GM13976 (cell line): Measurements from ENCODE around the gene ALPK3.

ENCODE experiments used
- DNase-seq: peaks from one replicate; pipeline ENCODE4 v3.0.0; 2012; ENCODE audit warnings: low spot score
- in situ Hi-C: fragments of 300-500 bp; cut with MboI; formaldehyde crosslinking; loops from one replicate; pipeline ENCODE4 v1.12.0; 2022; ENCODE audit warnings: low sequenced_read_pairs, mixed read lengths, inconsistent platforms; ENCODE audit not compliant: unreplicated experiment
- TF ChIP-seq, protein P1 (sequence below): IDR thresholded peaks from 2 replicates; pipeline ENCODE4 v1.5.1; 2012; ENCODE audit warnings: borderline replicate concordance, mild to moderate bottlenecking; ENCODE audit not compliant: insufficient read depth; ENCODE audit errors: extremely low read depth, missing control alignments, control extremely low read depth

Gene ALPK3

DNA sequence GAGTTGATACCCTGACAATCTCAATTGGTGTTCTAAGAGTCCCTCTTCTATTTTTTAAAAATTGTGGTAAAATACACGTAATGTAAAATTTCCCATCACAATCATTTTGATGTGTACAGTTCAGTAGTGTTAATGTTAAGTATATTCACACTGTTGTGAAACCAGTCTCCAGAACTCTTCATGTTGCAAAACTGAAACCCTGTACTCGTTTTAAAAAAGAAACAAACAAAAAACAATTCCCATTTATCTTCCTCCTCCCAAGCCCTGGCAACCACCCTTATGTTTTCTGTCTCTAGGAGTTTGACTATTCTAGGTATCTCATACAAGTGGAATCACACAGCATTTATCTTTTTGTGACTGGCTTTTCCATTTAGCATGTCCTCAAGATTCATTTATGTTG lies 28.7 kb upstream of the ALPK3 start:
- in situ Hi-C loops: no loop called here
- TF ChIP-seq, protein P1, sequence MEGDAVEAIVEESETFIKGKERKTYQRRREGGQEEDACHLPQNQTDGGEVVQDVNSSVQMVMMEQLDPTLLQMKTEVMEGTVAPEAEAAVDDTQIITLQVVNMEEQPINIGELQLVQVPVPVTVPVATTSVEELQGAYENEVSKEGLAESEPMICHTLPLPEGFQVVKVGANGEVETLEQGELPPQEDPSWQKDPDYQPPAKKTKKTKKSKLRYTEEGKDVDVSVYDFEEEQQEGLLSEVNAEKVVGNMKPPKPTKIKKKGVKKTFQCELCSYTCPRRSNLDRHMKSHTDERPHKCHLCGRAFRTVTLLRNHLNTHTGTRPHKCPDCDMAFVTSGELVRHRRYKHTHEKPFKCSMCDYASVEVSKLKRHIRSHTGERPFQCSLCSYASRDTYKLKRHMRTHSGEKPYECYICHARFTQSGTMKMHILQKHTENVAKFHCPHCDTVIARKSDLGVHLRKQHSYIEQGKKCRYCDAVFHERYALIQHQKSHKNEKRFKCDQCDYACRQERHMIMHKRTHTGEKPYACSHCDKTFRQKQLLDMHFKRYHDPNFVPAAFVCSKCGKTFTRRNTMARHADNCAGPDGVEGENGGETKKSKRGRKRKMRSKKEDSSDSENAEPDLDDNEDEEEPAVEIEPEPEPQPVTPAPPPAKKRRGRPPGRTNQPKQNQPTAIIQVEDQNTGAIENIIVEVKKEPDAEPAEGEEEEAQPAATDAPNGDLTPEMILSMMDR: no peak
- DNase-seq: no peak

DNA sequence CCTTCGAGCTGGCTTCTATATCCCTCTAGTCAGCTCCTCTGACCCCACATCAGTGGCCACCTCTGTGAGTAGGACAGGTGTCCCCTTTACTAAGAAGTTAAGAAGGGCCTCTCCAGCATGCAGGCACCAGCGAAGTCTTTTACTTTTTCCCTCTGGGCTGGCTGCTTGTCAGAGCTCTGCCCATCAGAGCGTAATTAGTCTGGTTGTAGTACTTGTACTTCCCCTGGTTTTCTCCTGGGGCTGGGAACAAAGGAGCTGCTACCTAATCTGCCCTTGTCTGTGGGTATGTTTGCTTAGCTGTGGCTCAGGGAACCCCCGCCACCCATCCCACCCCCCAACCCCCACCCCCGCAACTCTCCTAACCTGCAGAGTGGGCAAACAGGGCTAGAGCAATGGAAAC lies 27.4 kb upstream of the ALPK3 start:
- in situ Hi-C loops: no loop called here
- DNase-seq: no peak
- TF ChIP-seq, protein P1: no peak

DNA sequence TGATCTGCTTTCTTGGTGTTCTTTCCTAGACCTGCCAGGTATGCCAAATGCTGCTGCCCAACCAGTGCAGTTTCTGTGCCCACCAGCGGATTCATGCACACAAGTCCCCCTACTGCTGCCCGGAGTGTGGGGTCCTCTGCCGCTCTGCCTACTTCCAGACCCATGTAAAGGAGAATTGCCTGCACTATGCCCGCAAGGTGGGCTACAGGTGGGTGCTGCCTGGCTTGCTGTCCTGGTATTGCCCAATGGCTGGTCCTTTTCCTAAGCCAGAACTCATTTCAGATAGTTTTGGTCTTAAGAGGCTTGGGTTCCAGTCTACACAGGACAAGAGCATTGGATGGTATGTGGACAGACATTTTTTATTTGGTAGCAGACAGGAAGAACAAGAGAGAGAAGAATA lies 26.5 kb upstream of the ALPK3 start:
- DNase-seq: no peak
- TF ChIP-seq, protein P1: no peak
- in situ Hi-C loops: no loop called here

DNA sequence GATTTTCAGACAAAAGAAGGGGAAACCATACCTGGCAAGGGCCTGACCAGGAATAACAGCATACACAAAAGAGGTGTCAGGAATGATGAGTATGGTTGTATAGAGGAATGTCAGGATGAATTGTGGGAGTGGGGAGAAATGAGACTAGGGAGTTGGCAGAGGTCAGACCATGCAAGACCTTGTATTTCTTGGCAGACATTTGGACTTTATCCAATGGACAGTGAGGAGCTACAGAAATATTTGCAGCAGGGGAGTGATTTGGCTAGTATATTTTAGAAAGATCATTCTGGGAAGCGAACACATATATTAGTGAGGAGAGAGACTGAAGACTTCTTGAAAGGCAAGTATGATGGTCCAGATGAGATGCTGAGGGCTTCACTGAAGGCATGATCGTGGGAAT lies 25.4 kb upstream of the ALPK3 start:
- in situ Hi-C loops: no loop called here
- TF ChIP-seq, protein P1: no peak

DNA sequence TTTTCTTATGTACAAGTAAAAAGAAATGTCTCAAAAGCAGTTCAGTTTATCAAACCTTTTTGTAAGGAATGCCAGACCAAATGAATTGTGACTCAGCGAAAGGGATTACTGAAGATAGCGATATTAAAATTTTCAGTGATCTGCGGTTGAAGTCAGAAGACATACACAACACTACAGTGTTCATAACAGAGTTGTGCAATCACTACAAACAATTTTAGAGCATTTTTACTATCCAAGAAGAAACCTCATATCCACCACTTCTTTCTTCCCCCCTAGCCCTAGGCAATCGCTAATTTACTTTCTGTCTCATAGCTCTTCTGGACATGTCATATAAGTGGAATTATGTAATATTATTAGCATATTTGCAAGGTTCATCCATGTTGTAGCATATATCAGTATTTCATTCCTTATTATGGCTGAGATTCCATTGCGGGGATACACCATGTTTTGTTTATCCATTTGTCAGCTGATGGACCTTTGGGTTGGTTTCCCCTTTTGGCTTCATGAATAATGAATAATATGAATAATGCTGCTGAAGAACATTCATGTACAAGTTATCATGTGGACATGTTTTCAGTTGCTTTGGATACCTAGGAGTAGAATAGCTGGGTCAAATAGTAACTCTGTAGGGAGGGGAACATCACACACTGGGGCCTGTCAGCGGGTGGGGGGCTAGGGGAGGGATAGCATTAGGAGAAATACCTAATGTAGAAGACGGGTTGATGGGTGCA lies 23.6 kb upstream of the ALPK3 start:
- no peak for DNase-seq
- TF ChIP-seq, protein P1: no peak
- in situ Hi-C loops: no loop called here

More for the DNA sequence above, 25.4 kb upstream of the ALPK3 start:
- no peak for DNase-seq

DNA sequence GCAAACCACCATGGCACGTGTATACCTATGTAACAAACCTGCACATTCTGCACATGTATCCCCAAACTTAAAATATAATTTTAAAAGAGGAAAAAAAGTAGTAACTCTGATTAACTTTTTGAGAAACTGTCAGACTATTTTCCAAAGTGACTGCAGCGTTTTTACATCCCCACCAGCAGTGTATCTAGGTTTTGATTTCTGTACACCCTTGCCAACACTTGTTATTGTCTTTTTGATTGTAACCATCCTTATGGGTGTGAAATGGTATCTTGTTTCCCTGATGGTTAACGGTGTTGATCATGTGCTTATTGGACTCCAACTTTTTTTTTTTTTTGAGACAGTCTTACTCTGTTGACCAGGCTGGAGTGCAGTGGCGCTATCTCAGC lies 23.0 kb upstream of the ALPK3 start:
- in situ Hi-C loops: no loop called here
- TF ChIP-seq, protein P1: no peak
- DNase-seq: no peak
